SK-N-DZ (cell line): ENCODE measurements around the gene ZNRF1. TPM values are rescaled to one million over a fixed set of nuclear protein-coding genes. Genes with fewer than 3 reads are reported as not detected.
A peak's percentile ranks its signal among the peaks of the same experiment; 100 is the strongest.
"Not testable (repeated sequence)": the region's sequence is repeated elsewhere in the genome, so short reads cannot be mapped to it uniquely, and the experiment has no call there.

Source experiments
- DNase-seq: peaks from one replicate; pipeline ENCODE4 v3.0.0-alpha.2; 2015; ENCODE audit warnings: low spot score
- polyA plus RNA-seq, 2 experiments: library from polyadenylated mRNA; depleted of rRNA; stranded (reverse); fragments of >200 nt; gene quantifications; 2 replicates each; pipeline ENCODE4 v1.2.3, GENCODE V29; 2014

Gene ZNRF1
- 26.2 and 27.9 TPM in 2 replicates for polyA plus RNA-seq (2014; cell fraction: cytosol; rRNA removed)
- polyA plus RNA-seq (2014; cell fraction: nucleus; rRNA removed), result 57.5 and 90.1 TPM in 2 replicates

GRCh38 chr16:74998481-74999218 lies at the start of gene ZNRF1:
ZNRF1 (plus strand) TSS chr16:74999024; CDS start chr16:74999672, 648 bp downstream.
- peak; percentile 86 for DNase-seq

DNA sequence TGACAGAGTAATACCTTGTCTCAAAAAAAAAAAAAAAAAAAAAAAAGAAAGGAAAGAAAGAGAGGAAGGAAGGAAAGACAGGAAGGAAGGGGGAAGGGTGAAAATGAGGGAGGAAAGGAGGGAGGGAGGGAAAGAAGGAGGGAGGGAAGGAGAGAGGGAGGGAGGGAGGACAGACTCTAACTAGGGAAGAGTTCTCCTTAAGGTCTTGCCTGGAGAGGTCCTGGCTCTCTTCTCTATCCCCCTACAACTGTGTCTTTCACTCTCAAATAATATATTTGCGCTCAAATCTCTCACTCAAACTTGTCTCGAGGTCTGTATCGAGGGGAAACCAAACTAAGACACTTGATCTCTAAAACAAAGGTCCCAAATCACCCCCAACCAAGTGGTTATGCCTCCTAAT lies 49.5 kb upstream of the ZNRF1 start:
- DNase-seq, result no peak

- no peak for DNase-seq
Observed at GRCh38 chr16:74950511-74950910, 48.3 kb upstream of the ZNRF1 start.

- no peak for DNase-seq
Observed at GRCh38 chr16:74951206-74951605, 47.6 kb upstream of the ZNRF1 start.

GRCh38 chr16:74951681-74952080 lies 47.1 kb upstream of the ZNRF1 start:
- no peak for DNase-seq

GRCh38 chr16:74954763-74955162 lies 44.1 kb upstream of the ZNRF1 start:
- DNase-seq, result no peak

DNA sequence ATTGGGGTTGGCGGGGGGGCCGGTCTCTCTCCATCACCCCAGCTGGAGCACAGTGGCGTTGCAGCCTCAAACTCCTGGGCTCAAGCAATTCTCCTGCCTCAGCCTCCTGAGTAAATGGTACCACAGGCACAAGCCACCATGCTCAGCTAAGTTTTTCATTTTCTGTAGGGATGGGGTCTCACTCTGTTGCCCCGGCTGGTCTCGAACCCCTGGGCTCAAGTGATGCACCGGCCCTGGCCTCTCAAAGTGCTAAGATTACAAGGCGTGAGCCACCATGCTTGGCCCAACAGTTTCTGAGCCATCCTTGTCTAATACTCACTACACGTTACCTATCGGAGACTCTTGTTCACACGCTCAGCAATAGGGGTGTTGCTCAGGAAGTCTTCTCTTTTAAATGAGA lies 25.5 kb upstream of the ZNRF1 start:
- DNase-seq, result no peak

DNA sequence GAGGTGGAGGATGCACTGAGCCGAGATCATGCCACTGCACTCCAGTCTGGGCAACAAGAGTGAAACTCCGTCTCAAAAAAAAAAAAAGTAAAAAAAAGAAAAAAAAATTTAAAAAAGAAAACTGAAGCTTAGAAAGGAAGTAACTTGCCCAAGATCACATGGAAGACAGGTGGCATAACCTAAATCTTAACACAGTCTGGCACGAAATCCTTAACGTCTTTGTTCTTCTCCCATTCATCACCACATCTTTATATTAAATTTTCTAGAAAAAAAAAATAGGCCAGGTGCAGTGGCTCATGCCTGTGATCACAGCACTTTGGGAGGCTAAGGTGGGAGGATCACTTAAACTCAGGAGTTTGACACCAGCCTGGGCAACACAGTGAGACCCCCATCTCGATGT lies 23.2 kb upstream of the ZNRF1 start:
- DNase-seq, result no peak

DNA sequence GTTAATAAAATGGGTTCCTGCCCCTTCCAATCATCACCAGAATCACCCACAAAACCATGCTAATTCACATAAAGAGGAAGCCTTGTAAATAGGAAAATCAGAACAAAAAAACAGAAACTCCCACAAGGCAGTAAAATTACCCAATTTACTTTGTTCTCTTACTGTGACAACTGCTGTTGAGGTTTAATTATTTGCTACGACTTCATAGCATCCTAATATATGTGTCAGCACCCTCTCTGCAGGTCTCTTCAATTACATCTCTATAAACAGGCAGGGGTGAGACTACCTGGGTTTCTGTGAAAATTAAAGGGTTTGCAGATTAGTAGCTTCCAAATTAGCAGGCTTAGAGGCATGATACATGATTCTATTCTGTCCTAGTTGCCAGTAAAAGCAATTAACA lies 16.6 kb upstream of the ZNRF1 start:
- no peak for DNase-seq

DNA sequence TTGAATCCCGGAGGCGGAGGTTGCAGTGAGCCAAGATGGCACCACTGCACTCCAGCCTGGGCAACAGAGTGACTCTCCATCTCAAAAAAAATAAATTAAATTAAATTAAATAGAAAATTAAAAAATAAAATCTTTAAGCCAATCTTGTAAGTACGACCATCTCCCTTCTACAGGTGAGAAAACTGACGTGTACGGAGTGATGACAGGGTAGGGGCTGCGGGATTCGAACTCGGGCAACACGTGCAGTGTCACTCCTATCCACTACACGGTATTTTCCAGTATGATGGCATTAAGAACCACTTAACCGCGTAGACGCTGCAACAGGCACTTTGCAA lies 14.7 kb upstream of the ZNRF1 start:
- no peak for DNase-seq

- peak; percentile 100 for DNase-seq
Observed at GRCh38 chr16:74984529-74985296, 14.1 kb upstream of the ZNRF1 start, which contains the start of gene WDR59. WDR59 (minus strand) TSS chr16:74985123; CDS start chr16:74985017, 106 bp downstream.

GRCh38 chr16:74987027-74987681 lies 11.7 kb upstream of the ZNRF1 start:
- DNase-seq, result no peak

- not testable (repeated sequence) for DNase-seq
Observed at GRCh38 chr16:74989864-74990263, 9.0 kb upstream of the ZNRF1 start.

GRCh38 chr16:74990832-74991231 lies 8.0 kb upstream of the ZNRF1 start:
- DNase-seq, result no peak

GRCh38 chr16:74991268-74991592 lies 7.6 kb upstream of the ZNRF1 start:
- no peak for DNase-seq

- no peak for DNase-seq
Observed at GRCh38 chr16:74991593-74992403, 7.0 kb upstream of the ZNRF1 start.

DNA sequence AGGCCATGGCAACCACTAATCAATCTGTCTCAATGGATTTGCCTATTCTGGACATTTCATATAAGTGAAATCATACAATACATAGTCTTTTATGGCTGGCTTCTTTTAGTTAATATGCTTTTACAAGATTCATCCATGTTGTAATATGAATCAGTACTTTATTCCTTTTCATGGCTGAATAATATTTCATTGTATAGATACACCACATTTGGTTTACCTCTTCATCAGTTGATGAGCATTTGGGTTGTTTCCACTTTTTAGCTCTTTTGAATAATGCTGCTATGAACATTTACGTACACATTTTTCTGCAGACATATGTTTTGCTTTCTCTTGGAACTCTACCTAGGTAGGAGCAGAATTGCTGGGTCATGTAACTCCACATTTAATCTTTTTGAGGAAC lies 2.8 kb upstream of the ZNRF1 start:
- no peak for DNase-seq

GRCh38 chr16:74997042-74997491 lies 1.8 kb upstream of the ZNRF1 start:
- DNase-seq, result no peak

GRCh38 chr16:74999219-74999608 lies 390 bp downstream of the ZNRF1 start:
- DNase-seq, result no peak

DNA sequence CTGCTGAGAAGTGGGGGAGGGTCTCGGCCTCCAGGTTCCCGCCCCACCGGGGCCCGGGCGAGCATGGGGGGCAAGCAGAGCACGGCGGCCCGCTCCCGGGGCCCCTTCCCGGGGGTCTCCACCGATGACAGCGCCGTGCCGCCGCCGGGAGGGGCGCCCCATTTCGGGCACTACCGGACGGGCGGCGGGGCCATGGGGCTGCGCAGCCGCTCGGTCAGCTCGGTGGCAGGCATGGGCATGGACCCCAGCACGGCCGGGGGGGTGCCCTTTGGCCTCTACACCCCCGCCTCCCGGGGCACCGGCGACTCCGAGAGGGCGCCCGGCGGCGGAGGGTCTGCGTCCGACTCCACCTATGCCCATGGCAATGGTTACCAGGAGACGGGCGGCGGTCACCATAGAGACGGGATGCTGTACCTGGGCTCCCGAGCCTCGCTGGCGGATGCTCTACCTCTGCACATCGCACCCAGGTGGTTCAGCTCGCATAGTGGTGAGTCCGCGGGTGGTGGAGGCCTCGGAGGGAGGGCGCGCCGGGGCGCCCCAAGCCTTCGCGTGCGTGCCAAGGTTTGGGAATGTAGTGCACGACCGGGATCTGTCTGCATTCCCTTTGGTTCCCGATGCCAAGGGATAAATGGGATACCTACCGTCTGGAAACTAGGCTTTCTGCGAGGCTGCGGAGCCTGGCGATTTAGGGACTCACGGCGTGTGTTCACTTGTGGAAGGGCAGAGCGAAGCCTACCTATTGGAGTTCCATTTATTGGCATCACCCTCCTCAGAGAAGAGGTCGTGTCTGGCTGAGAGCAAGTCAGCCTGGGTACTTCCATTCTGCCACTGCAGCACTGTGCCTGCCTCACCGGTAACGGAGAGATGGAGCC lies 1.0 kb downstream of the ZNRF1 start:
- DNase-seq, result peak; percentile 39
